Kidney (tissue), 14 donors: ENCODE measurements around the gene PSEN2. TPM values are rescaled to one million over a fixed set of nuclear protein-coding genes. Genes with fewer than 3 reads are reported as not detected.

ENCODE experiments used
- DNase-seq, 5 donors: peaks; one replicate each; pipeline ENCODE4 v3.0.0-alpha.2; 2013 to 2020
- FAIRE-seq: peaks from 2 replicates; lab custom pipeline; 2012; peaks lifted over from hg19 to GRCh38; lab: Jason Lieb, UNC
- H3K27ac ChIP-seq, 2 donors: one replicate each; pipeline ENCODE4 v1.7.0; 2013; ENCODE audit warnings: low read depth in 2 of 2, low read length in 2 of 2, inconsistent platforms in 1 of 2
- H3K27me3 ChIP-seq: one replicate; pipeline ENCODE4 v1.7.1; 2013; ENCODE audit warnings: low read length, inconsistent platforms; ENCODE audit not compliant: control insufficient read depth, insufficient read depth
- H3K36me3 ChIP-seq, 3 donors: one replicate each; pipeline versions ENCODE4 v1.7.0 to v1.7.1; 2013; ENCODE audit warnings: low read length in 3 of 3, control low read depth in 1 of 3, inconsistent platforms in 1 of 3; ENCODE audit not compliant: insufficient read depth in 3 of 3, control insufficient read depth in 2 of 3
- H3K4me1 ChIP-seq, 3 donors: one replicate each; pipeline versions ENCODE4 v1.7.0 to v1.7.1; 2013; ENCODE audit warnings: low read length in 3 of 3, inconsistent platforms in 1 of 3, low read depth in 1 of 3; ENCODE audit not compliant: control insufficient read depth in 2 of 3, insufficient read depth in 2 of 3
- H3K4me3 ChIP-seq, 3 donors: one replicate each; pipeline versions ENCODE4 v1.7.0 to v1.8.1; 2013; ENCODE audit warnings: low read length in 3 of 3, control low read depth in 1 of 3, inconsistent platforms in 1 of 3
- H3K9ac ChIP-seq, 3 donors: one replicate each; pipeline versions ENCODE4 v1.7.0 to v1.7.1; 2013; ENCODE audit warnings: low read length in 3 of 3, control low read depth in 1 of 3, inconsistent platforms in 1 of 3
- H3K9me3 ChIP-seq, 3 donors: one replicate each; pipeline versions ENCODE4 v1.7.0 to v1.7.1; 2013; ENCODE audit warnings: low read length in 3 of 3, control low read depth in 1 of 3, inconsistent platforms in 1 of 3; ENCODE audit not compliant: control insufficient read depth in 2 of 3, insufficient read depth in 1 of 3
- CTCF ChIP-seq: IDR thresholded peaks from 3 replicates; pipeline ENCODE4 v1.5.1; 2012; ENCODE audit warnings: mild to moderate bottlenecking, moderate library complexity, borderline replicate concordance; ENCODE audit not compliant: insufficient read depth; ENCODE audit errors: extremely low read depth
- intact Hi-C: fragments of 100-400 bp; cut with DNase I; formaldehyde crosslinking; loops from one replicate; pipeline ENCODE4 v1.11.1; 2022
- polyA plus RNA-seq: library from polyadenylated mRNA; stranded (reverse); fragments of 350-450 nt; fragmentation: Illumina TruSeq; extraction: RNeasy Lipid Tissue Mini Kit (QIAGEN cat#74804); gene quantifications from one replicate; pipeline ENCODE4 v1.2.3, GENCODE V29; 2014; ENCODE audit warnings: low read depth, low replicate concordance; ENCODE audit not compliant: insufficient read depth
- total RNA-seq: library from RNA; stranded (reverse); fragmentation: NEBNext Ultra II Directional; extraction: Animal tissue kit (Norgen Biotek cat#: 25700); gene quantifications from one replicate; pipeline ENCODE4 v1.2.1, GENCODE V29; 2021
- donor health status: control.
- donor health status: control.
- donor health status: control.
- donor health status: control.
- donor health status: control.
- donor health status: DM: yes; HTN: yes; CAD: no.
- donor health status: Normal renal cell carcinoma (clear cell type).

The PSEN2 gene
- total and polyA plus RNA-seq, 2 donors from 2014 or later, result 22.6 to 25.6 TPM

GRCh38 chr1:226934483-226935237 lies 64.2 kb downstream of the PSEN2 start:
- H3K36me3 ChIP-seq, result no peaks in the 10 kb centered on the region
- intact Hi-C loops, result no loop called here
- H3K27me3 ChIP-seq, result no peaks in the 10 kb centered on the region
- no peak overlapping the region for H3K9ac ChIP-seq
- H3K4me3 ChIP-seq, result no peak overlapping the region
- FAIRE-seq, result no peak
- peaks cover 0 to 6% (median 0%) of the 10 kb centered on the region in 3 donors for H3K9me3 ChIP-seq
- no peak overlapping the region for H3K27ac ChIP-seq
- peaks cover 0 to 4% (median 2%) of the 10 kb centered on the region in 3 donors for H3K4me1 ChIP-seq
- no peak for DNase-seq
- no peak for TF ChIP-seq CTCF

- FAIRE-seq (no peak), DNase-seq (peak in 1 of 5 donors; percentile 24)
- Histone ChIP-seq H3K27me3 (no peaks in the 10 kb centered on the region), H3K36me3 (no peaks in the 10 kb centered on the region), H3K9ac (no peak overlapping the region), H3K27ac (no peak overlapping the region), H3K9me3 (peaks cover 0 to 6% (median 0%) of the 10 kb centered on the region in 3 donors), H3K4me3 (peak overlapping the region in 1 of 3 donors; percentile 87), H3K4me1 (peaks cover 0 to 18% (median 14%) of the 10 kb centered on the region in 3 donors)
- no peak for TF ChIP-seq CTCF
- intact Hi-C loops, result no loop called here
Measured at GRCh38 chr1:226937940-226938725, 67.7 kb downstream of the PSEN2 start.

DNA sequence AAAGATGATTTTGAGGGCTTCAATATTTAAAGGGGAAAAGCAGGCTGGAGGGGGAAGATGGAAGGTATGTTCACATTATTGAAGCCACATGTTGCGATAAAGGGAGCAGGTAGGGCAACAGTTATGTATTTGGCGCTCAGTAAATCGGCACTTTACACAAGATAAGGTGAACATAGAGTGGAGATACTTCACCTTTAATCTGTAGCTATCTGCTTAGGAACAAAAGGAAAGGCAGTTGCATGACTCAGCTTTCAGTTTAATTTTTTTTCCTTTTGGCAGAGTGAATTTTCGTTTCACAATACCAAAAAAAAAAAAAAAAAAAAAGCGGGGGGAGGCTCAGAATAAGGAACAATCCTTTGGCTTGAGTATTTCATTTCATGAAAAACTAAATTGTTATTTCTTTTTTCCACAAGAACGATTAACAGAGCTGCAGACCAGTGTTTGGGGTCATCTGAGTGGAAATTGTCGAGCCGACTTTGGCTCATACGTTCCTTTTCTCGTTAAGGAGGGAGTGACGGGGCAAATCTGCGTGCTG lies 68.6 kb downstream of the PSEN2 start:
- DNase-seq (peak in 1 of 5 donors; percentile 15), FAIRE-seq (no peak)
- peak overlapping the region; percentile 46 to 97 (median 78) for H3K9ac ChIP-seq
- H3K4me3 ChIP-seq, result peak overlapping the region; percentile 68 to 87 (median 78)
- H3K27ac ChIP-seq, result peak overlapping the region; percentile 97 to 98
- no peaks in the 10 kb centered on the region for H3K36me3 ChIP-seq
- H3K4me1 ChIP-seq, result peaks cover 0 to 26% (median 20%) of the 10 kb centered on the region in 3 donors
- TF ChIP-seq CTCF, result no peak
- H3K27me3 ChIP-seq, result no peaks in the 10 kb centered on the region
- intact Hi-C loops, result no loop called here
- peaks cover 0 to 6% (median 0%) of the 10 kb centered on the region in 3 donors for H3K9me3 ChIP-seq
